ENCODE measurements around the gene GLIPR2.

- no peak for TF ChIP-seq GATA3 (IDR thresholded peaks at IDR 0.05; ENCODE audit: low read depth, low read length)
- no peak for TF ChIP-seq GATA2 (IDR thresholded peaks at IDR 0.05; ENCODE audit: low read depth, low read length)
These were observed 53.4 kb downstream of the GLIPR2 start for GRCh38 chr9:36189976-36190375.
